ENCODE data around the gene NSD2.
"Not testable (repeated sequence)": the region's sequence is repeated elsewhere in the genome, so short reads cannot be mapped to it uniquely, and the experiment has no call there.

The NSD2 gene

DNA sequence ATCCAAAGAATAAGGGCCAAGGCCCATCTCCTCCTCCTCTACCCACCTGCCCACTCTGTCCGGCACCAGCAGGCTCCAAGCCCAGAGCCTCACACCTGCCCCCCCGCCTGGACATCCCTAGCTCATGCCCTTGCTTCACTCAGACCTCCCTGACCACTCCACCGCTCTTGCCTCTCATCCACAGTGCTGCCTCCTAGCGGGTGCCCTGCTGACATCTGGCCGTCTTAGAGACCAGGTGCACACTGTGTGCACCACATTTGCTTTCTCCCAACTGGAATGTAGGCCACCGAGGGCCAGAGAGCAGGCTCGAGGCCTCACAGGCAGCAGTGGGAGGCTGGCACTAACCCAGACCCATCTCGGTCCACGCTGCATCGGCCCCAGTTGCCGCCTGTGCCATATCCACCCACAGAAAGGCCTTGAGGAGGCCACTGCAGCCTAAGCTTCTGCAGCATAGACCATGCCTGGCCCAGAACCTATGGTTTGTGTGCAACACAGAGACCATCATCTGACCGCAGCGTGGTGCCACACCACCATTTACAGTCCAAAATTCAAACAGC is 28.8 kb upstream of the NSD2 start:
- no peak for DNase-seq (ENCODE audit: low read depth in 2 of 2)

DNA sequence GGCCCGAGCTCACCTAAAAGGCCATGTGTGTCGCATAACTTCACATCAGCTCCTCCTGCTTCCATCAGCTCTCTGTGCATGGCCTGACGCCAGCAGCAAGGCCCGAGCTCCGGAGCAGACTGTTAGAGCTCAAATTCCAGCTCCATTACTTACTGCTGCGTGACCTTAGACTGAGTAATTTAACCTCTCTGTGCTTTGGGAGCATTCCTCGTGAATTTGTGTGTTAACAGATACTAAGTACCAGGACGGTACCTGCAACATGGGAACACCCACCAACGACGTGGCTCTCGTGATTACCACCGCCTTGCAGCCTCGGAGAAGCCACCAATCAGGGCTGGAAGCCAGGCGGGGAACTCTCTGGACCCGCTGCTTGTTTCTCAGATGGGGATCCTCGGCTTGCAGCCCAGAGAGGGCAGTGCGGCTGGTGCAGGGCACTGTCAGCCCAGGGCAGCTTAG is 28.2 kb upstream of the NSD2 start:
- no peak for DNase-seq (ENCODE audit: low read depth in 2 of 2)

DNA sequence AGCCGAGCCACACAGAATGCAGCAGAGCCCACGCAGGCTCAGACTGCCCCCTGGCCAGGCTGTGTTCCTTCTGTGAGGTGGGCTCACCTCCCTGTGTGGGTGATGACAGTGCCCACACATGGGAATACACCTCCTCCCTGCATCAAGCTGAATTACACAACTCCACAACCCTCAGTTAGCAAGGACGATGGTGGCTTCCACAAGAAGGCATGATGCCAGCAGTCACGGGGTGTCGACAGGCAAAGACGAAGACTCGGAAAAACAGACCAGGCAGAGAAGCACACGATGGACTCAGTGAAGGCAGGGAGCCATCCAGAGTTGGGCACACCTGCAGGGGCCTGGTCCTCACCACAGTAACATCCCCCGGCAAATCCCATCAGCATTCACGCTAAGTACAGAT is 27.3 kb upstream of the NSD2 start:
- DNase-seq (ENCODE audit: low read depth in 2 of 2), result no peak

DNA sequence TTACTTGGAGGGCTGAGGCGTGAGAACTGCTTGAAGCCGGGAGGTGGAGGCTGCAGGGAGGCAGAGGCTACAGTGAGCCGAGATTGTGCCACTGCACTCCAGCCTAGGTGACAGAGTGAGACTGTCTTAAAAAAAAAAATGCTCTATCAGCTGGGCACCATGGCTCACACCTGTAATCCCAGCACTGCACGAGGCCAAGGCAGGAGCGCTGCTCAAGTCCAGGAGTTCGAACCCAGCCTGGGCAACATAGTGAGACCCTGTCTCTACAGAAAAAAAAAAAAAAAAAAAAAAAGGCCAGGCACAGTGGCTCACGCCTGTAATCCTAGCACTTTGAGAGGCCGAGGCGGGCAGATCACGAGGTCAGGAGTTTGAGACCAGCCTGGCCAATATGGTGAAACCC is 26.6 kb upstream of the NSD2 start:
- not testable (repeated sequence) for DNase-seq (ENCODE audit: low read depth in 2 of 2)

DNA sequence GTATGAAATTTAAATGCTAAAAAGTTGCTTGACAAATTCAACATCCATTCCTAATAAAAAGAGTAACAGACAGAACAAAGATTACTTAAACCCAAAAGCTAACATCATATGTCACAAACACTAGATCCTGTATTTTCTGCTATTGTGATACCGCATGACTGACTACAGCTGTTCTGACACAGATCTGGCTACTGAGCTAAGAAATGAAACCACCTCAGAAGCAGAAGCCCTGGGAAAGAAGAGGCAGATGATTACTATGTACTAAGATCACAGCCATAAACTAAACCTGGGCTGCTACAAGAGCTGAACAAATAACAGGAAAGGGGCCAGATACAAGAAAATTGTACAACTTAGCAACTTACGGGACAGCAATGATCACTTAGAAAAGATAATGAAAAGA is 24.6 kb upstream of the NSD2 start:
- DNase-seq (ENCODE audit: low read depth in 2 of 2), result no peak

DNA sequence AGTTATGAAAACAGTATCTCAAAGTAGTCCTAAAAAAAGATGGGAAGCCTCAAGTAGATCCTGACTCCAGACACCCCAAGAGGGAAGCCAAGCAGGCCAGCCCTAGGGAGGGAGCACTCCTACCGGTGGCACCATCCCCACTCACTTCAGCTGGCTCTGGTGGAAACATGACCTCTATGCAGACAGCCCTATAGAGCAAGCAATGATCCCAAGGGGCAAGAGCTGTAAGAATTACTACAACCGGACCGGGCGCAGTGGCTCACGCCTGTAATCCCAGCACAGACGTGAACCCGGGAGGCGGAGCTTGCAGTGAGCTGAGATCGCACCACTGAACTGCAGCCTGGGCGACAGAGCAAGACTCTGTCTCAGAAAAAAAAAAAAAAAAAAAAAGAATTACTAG is 20.9 kb upstream of the NSD2 start:
- no peak for DNase-seq (ENCODE audit: low read depth in 2 of 2)

DNA sequence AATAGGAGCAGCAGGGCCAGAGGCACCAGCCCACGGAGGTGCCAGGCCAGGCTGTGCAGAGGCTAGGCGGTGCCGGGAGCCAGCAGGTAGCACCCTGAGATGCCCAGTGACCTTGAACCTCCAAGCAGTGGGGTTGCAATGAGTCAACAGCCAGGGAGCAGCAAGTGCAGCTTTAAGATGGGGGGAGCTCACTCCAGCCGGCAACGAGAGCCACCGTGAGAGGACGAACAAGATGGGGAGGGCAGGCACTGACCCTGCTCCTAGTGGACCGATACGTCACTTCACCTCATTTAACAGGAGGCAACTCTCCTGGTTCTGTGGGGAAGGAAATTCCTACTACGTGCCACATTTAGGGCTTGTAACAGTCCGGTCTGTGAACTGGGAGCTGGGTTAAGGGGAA is 20.0 kb upstream of the NSD2 start:
- DNase-seq (ENCODE audit: low read depth in 2 of 2), result no peak

DNA sequence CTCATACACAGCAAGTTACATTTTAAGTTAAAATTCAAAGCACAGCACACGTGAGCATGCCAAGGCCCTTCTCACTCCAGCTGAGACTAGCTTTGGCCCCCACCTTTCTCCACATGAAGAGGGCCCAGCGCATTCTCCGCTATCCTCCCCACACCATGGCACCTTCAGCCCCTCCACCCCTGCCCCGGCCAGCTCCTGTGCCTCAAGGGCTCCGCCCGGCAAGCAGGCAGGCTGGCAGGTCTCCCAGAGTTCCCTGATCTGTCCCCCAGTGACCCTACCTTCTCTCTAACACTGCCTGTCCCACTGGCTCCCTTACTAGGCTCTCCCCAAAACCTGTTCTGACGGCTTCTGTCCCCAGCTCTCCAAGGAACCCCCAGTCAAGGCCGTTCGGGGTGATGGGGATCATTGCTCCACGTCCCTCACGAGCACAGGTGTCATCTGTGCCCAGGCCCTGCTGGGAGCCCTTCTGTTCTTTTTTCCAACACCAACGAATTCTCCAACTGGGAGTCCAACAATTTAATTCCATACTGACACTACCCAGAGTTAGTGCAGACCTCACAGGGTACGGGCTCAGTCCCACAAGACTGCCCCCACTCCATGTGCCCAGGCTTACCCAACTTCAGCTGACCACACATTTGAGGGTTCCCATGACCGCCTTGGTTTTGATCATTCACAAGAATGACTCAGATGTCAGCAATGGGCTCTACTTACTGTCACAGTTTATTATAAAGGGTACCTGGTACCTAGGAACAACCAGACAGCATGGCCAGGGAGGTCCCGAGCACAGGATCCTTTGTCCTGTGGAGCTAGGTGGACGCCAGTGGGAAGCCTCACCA is 19.4 kb upstream of the NSD2 start:
- no peak for DNase-seq (ENCODE audit: low read depth in 2 of 2)

DNA sequence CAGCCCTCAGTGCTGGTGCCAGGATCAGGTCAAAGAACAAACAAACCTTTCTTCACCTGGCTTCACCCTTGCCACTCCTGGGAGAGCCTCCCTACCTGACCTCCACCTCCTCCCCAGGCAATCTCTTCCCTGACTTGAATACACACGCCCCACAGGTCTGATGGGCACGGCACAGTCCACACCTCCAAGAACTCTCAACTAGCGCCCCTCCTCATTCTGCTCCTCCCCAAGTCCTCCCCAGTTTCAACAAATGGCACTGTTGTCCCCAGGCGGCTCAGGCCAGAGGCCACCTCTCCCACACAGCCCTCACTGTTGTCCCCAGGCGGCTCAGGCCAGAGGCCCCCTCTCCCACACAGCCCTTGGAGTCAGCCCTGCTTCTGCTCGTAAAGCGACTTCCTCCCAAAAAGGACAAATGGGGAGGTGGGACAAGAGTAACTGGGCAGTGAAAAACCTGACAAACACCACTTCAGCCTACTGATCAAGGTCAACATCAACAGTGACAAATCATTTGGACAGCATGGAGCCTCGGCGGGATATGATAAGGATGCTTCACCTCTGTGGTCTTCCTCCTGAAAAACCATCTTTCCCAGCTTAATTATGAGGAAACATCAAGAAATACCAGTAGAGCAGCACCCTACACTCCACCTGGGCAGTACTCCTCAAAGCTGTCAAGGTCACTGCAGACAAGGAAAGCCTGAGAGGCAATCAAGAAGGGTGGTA is 18.1 kb upstream of the NSD2 start:
- no peak for DNase-seq (ENCODE audit: low read depth in 2 of 2)

DNA sequence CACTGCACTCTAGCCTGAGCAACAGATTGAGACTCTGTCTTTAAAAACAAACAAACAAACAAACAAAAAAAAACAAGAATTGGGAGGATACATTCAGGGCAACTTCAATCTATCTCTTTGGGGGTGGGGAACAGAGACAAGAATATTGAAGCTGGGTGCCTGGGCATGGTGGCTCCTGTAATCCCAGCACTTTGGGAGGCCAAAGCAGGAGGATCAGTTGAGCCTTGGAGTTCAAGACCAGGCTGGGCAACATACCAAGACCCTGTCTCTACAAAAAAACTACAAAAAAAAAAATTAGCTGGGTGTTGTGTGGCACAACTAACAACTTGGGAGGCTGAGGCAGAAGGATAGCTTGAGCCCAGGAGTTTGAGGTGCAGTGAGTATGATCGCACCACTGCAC is 16.4 kb upstream of the NSD2 start:
- no peak for DNase-seq (ENCODE audit: low read depth in 2 of 2)

DNA sequence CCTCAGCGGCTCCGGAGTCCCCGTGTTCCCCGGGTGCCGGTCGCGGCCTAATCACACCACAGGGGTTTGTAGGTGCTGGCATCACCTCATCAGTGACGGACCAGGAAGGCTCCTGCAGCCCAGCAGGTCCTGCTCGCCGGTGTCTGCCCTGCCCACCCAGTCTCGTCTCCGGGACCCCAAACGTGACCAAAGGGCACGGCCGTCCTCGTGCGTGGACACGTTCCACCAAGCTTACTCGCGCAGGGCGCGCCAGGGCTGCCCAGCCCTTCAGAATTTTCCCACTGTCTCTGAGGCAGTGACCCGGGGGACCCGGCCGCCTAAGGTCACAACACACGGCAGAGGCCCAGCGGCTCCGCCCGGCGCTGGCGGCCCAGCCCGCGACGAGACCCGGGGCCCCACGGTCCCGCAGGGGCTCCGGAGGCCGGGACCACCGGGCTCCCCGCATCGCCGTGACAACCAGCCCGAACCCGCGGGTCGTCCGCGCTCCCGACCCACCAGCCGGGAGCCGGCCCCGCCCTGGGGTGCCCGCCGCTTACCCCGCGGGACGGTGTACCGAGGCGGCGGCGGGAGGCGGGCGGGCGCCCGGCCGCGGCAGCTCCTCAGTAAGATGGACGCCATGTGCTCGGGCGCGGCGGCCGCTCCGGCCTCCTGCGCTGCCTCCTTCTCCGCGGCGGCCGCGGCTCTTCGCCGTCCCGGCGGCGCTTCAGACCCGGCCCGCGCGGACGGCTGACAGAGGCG is 15.7 kb upstream of the NSD2 start:
- no peak for DNase-seq (ENCODE audit: low read depth in 2 of 2)

DNA sequence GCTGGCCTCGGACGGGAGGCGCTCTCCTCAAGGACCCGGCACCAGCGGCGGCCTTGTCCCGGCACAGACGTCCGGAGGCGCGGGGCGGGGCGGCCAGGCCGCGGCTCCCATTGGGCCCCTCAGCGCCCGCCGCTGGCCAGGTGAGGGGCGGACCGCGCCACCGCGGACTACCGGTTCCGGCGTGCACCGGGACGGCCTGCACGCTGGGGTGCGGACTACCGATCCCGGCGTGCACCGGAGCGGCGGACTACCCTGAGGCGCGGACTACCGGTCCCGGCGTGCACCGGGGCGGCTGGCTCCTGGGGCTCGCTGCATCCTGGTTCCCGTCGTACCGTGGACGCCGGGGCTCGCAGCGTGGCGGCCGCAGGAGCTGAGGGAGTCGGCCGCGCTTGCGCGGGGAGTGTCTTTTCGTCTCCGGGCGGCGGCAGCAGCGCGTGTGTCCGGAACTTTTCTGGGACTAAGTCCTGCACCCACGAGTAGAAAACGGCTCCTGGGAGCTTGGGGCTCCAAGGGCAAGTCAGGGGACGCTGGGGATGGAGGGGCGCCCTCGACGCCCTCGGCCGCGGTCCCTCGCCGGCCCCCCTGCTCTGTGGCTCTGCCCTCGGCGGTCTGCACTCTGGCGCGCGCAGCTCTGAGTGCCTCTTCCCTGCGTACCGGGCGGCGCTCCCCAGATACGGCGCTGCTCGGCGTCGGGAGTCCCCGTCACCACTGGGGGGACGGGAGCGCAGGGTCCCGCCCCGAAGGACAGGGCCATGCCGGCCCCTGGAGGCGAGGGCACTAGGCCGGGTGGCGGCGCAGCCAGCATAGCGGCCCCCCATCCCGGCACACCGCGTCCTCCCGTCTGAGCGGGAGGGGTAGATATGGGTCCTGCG is 14.9 kb upstream of the NSD2 start, which contains the start of gene LETM1:
LETM1 (minus strand) TSS at position 86 of the 872 bp plus-strand sequence. CDS start 206 bp downstream, outside the sequence.
- DNase-seq (ENCODE audit: low read depth in 2 of 2), result peak; percentile 90 to 91

DNA sequence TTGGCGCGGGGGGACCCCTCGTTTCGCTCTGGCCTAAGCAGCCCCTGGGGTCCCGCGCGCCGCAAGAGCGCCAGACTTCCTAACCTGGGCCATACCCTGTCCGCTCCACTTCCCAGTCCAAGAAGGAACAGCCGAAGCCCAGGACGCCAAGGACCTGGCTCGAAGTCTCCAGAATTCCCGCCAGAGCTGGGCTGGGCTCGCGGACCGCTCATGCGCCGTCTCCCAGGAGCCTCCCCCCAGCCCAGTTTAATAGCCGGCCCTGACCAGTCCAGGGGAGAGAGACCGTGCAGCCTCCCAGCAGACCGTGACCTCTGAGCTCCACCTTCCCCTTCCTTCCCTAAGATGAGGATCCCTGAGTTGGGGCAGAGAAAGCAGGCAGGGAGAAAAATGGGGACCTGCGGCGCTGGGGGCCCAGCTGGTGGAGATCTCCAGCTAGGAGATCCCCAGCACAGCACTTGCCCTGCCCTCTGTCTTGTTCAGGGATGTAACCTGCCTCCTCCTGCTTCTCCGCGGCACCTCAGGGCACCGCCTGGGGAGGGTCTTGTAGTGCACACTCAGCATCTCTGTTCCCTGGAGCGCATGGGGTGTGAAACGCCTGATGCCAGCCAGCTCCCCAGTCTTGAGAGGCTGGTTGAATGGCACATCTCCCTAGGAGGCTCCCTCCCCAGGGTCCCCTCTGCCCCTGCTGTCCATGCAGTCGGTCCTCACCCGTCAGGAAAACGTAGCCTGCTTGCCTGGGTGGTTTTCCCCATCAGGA is 14.1 kb upstream of the NSD2 start:
- no peak for DNase-seq (ENCODE audit: low read depth in 2 of 2)

DNA sequence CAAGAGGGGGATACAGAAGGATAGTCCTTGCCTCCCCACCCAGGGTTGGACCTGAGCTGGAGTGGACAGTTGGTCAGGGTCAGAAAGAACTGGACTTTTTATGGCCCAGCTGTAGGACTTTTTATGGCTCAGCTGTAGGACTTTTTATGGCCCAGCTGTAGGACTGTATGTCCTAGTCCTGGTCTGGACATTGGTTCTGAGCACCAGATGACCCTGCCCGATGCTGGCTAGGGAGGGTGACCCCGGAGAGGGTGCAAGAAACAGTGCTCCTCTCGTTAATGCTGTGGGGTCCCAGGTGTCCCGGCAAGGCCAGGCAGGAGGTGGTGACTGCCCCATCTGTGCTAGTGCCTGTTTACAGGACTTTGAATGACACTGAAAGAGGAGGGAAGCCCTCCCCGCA is 13.3 kb upstream of the NSD2 start:
- DNase-seq (ENCODE audit: low read depth in 2 of 2), result no peak

DNA sequence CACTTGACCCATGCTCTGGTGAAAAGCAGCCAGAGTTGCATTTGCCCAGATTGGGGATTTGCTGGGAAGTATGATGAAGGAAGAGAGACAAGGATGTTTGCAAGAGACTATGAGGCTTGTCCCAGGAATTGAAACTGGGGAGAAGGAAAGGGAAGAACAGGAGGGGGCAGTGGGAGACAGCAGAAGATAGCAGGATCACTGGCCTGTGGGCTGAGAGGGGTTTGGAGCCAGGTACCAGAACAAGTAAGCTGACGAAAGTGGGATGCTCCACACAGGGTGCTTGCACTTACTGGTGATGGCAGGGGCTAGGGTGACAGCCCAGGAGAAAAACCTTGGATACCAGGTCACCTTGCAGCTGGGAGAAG is 11.8 kb upstream of the NSD2 start:
- no peak for DNase-seq (ENCODE audit: low read depth in 2 of 2)

DNA sequence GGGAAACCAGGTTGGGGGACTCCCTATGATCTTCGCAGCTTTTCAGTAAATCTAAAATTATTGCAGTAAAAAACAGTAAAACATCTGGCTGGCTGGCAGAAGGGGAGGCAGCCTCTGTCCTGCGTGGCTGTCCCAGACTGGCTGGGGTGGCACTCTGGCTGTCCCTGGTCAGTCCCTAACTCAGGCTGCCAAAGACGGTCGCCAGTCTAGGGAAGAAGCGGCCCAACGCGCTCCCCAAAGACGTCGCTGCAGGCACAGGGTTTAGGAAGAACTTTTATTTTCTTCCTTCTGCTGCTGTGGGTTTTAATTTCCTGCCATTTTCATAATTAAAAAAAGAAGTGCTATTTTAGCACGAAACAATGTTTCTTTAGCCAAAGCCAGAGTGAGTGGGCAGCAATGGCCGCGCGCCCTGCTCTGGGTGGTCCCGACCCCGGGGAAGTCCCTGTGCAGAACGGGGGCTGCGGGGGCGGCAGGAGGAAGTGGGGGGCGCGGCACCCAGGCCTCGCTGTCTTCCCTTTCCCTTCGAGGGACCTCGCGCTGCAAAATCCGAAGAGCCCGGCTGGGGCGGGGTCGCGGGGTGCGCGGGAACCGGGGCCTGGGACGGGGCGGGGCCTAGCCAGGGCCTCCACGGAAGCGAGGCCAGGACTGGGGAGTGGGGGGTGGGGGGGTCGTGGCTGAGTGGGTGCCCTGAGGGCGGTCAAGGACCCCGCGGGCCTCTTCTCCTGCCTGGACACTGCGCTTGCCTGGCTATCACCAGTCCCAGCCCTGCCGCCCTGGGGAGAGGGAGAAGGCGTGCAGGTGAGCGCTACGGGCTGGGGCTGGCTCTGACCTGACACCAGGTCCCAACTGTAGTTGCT is 8.9 kb upstream of the NSD2 start:
- DNase-seq (ENCODE audit: low read depth in 2 of 2), result no peak

DNA sequence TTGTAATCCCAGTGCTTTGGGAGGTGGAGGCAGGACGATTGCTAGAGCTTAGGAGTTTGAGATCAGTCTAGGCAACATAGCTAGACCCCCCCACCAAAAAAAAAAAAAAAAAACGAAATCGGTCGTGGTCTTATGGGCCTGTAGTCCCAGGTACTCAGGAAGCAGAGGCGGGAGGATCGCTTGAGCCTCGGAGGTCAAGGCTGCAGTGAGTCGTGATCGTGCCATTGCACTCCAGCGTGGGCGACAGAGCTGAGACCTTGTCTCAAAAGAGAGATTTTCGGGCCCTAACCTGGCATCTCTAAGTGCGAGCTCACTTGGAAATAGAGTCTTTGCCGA is 8.3 kb upstream of the NSD2 start:
- no peak for DNase-seq (ENCODE audit: low read depth in 2 of 2)

DNA sequence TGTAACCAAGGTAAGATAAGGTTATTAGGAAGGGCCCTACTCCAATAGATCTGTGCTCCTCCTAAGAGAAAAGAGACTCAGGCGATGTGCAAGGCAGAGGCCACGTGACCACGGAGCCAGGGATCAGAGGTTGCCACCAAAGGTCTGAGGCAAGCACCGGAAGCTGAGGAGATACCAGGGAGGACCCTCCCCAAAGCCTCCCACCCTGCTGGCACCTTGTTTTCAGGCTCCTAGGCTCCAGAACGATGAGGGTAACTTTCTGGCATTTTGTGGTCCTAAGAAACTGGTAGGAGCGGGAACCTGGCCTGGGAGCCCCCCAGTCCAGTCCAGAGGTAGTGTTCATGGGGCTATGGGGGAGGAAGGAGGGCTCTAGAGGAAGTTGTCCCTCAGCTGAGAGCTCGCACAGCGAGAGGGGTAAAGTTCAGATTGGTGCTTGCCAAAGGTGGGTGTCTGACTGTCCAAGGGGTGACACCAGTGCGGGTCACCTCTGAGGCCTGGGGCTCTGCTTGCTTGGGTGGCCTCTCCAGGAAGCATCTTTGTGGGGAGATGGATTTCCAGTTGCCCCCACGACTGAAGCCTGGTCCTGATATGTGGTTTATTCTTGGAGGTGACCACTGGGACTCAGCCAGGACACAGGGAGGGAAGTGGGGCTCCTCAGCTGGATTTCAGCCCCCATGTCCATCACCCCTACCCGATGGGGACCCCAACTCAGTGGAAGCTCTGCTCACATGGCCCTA is 7.7 kb upstream of the NSD2 start:
- no peak for DNase-seq (ENCODE audit: low read depth in 2 of 2)
